ENCODE results near the gene ERAS.

- TF ChIP-seq CTCF (IDR thresholded peaks at IDR 0.05 in 2 of 3, conservative IDR thresholded peaks at IDR 0.05 in 1 of 3; ENCODE audit: borderline replicate concordance in 1 of 3, insufficient read depth in 1 of 3, low read depth in 2 of 3, low read length in 2 of 3) (no peak), TCF7L2 (IDR thresholded peaks at IDR 0.05; ENCODE audit: borderline replicate concordance, extremely low read depth, insufficient read depth, insufficient read length) (no peak), RAD21 (IDR thresholded peaks at IDR 0.05; ENCODE audit: low read depth) (no peak)
These were observed 36.7 kb upstream of the ERAS start for GRCh38 chrX:48789366-48790220.

Measured in HCT116 (cell line).